HUES64 (cell line): ENCODE data around the gene SH3RF3.

Source experiments
- H3K27ac ChIP-seq: 2 replicates; pipeline ENCODE4 v1.7.0; 2013; ENCODE audit warnings: low read depth, low read length, inconsistent platforms
- H3K27me3 ChIP-seq: 2 replicates; pipeline ENCODE4 v1.6.1; 2013; ENCODE audit warnings: mild to moderate bottlenecking, low read length; ENCODE audit not compliant: insufficient read depth
- H3K36me3 ChIP-seq: 2 replicates; pipeline ENCODE4 v1.6.1; 2013; ENCODE audit warnings: mild to moderate bottlenecking, low read length; ENCODE audit not compliant: insufficient read depth
- H3K4me1 ChIP-seq: 2 replicates; pipeline ENCODE4 v1.6.1; 2013; ENCODE audit warnings: mild to moderate bottlenecking, low read length, moderate library complexity; ENCODE audit not compliant: insufficient read depth
- H3K4me3 ChIP-seq: 2 replicates; pipeline ENCODE4 v1.5.1; 2013; ENCODE audit warnings: mild to moderate bottlenecking, low read length, moderate library complexity
- H3K9ac ChIP-seq: 2 replicates; pipeline ENCODE4 v1.6.1; 2013; ENCODE audit warnings: mild to moderate bottlenecking, low read depth, low read length
- H3K9me3 ChIP-seq: 2 replicates; pipeline ENCODE4 v1.6.1; 2013; ENCODE audit warnings: low read depth, low read length; ENCODE audit not compliant: insufficient read depth
- WGBS: fragments of 150-250, 120-280 bp; methylation state at CpG from one replicate; pipeline ENCODE4 v1.1.7; 2013; ENCODE audit warnings: missing lambda C conversion rate; 5-methylcytosine and 5-hydroxymethylcytosine counted together

Gene SH3RF3

GRCh38 chr2:109185338-109185737, 56.3 kb downstream of the SH3RF3 start:
- WGBS, result 70% methylated on average over 4 of the region's 4 CpGs
- H3K27ac ChIP-seq, result no peak overlapping the region
- no peaks in the 10 kb centered on the region for H3K36me3 ChIP-seq

GRCh38 chr2:109185821-109186570, 57.0 kb downstream of the SH3RF3 start:
- Histone ChIP-seq H3K9me3 (no peaks in the 10 kb centered on the region), H3K27me3 (no peaks in the 10 kb centered on the region), H3K36me3 (no peaks in the 10 kb centered on the region), H3K27ac (no peak overlapping the region), H3K9ac (no peak overlapping the region), H3K4me3 (no peak overlapping the region), H3K4me1 (no peaks in the 10 kb centered on the region)
- WGBS, result 90% methylated on average over 16 of the region's 16 CpGs

More at GRCh38 chr2:109185338-109185737, 56.3 kb downstream of the SH3RF3 start:
- H3K4me1 ChIP-seq, result no peaks in the 10 kb centered on the region
- no peaks in the 10 kb centered on the region for H3K27me3 ChIP-seq
- no peaks in the 10 kb centered on the region for H3K9me3 ChIP-seq
- no peak overlapping the region for H3K4me3 ChIP-seq
- H3K9ac ChIP-seq, result no peak overlapping the region

GRCh38 chr2:109186656-109187250, 57.7 kb downstream of the SH3RF3 start:
- no peak overlapping the region for H3K27ac ChIP-seq
- no peaks in the 10 kb centered on the region for H3K27me3 ChIP-seq
- WGBS, result 94% methylated on average over 9 of the region's 9 CpGs
- H3K36me3 ChIP-seq, result no peaks in the 10 kb centered on the region
- no peaks in the 10 kb centered on the region for H3K9me3 ChIP-seq
- no peaks in the 10 kb centered on the region for H3K4me1 ChIP-seq
- H3K4me3 ChIP-seq, result no peak overlapping the region
- no peak overlapping the region for H3K9ac ChIP-seq

- Histone ChIP-seq H3K4me1 (no peaks in the 10 kb centered on the region), H3K9me3 (no peaks in the 10 kb centered on the region), H3K27me3 (no peaks in the 10 kb centered on the region), H3K9ac (no peak overlapping the region), H3K27ac (no peak overlapping the region), H3K36me3 (no peaks in the 10 kb centered on the region), H3K4me3 (no peak overlapping the region)
- WGBS, result 83% methylated on average over 19 of the region's 19 CpGs
These were observed 58.9 kb downstream of the SH3RF3 start for GRCh38 chr2:109187711-109188495.

GRCh38 chr2:109188496-109188890, 59.5 kb downstream of the SH3RF3 start:
- H3K9me3 ChIP-seq, result no peaks in the 10 kb centered on the region
- no peak overlapping the region for H3K27ac ChIP-seq
- H3K27me3 ChIP-seq, result no peaks in the 10 kb centered on the region
- H3K36me3 ChIP-seq, result no peaks in the 10 kb centered on the region
- H3K9ac ChIP-seq, result no peak overlapping the region
- WGBS, result 78% methylated on average over 14 of the region's 14 CpGs
- H3K4me3 ChIP-seq, result no peak overlapping the region
- no peaks in the 10 kb centered on the region for H3K4me1 ChIP-seq

DNA sequence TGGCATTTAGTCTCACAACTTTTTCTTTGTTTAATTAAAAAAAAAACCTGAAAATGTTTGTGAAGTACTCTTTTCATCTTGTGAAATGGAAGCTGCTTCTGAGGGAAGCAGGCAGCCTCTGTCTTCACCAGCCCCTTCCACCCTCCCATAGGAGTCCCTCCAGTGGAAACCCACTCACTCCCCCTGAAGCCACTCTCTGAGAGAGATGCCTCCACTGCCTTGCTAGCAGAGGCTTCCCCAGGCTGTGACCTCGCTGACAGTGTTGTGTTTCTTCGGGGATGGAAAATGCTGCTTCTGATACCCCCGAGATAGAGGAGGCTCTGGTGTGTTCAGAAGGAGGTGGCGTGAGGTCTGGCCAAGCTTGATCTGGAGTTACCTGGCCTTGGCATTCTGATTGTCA, 59.9 kb downstream of the SH3RF3 start:
- Histone ChIP-seq H3K36me3 (no peaks in the 10 kb centered on the region), H3K4me3 (no peak overlapping the region), H3K4me1 (no peaks in the 10 kb centered on the region), H3K27me3 (no peaks in the 10 kb centered on the region), H3K27ac (no peak overlapping the region), H3K9ac (no peak overlapping the region), H3K9me3 (no peaks in the 10 kb centered on the region)
- WGBS, result 93% methylated on average over 4 of the region's 4 CpGs

- H3K4me3 ChIP-seq, result no peak overlapping the region
- WGBS, result 92% methylated on average over 5 of the region's 5 CpGs
- H3K27me3 ChIP-seq, result no peaks in the 10 kb centered on the region
- no peaks in the 10 kb centered on the region for H3K4me1 ChIP-seq
- H3K9me3 ChIP-seq, result no peaks in the 10 kb centered on the region
- H3K9ac ChIP-seq, result no peak overlapping the region
- no peaks in the 10 kb centered on the region for H3K36me3 ChIP-seq
- H3K27ac ChIP-seq, result no peak overlapping the region
These were observed 60.7 kb downstream of the SH3RF3 start for GRCh38 chr2:109189751-109190150.

GRCh38 chr2:109193807-109194619, 65.0 kb downstream of the SH3RF3 start:
- Histone ChIP-seq H3K4me1 (0 out of 2 replicates have a peak, but pooled peaks cover 4% of the 10 kb centered on the region), H3K27me3 (no peaks in the 10 kb centered on the region), H3K9ac (no peak overlapping the region), H3K4me3 (no peak overlapping the region), H3K9me3 (no peaks in the 10 kb centered on the region), H3K27ac (no peak overlapping the region), H3K36me3 (no peaks in the 10 kb centered on the region)
- 87% methylated on average over 17 of the region's 17 CpGs for WGBS

DNA sequence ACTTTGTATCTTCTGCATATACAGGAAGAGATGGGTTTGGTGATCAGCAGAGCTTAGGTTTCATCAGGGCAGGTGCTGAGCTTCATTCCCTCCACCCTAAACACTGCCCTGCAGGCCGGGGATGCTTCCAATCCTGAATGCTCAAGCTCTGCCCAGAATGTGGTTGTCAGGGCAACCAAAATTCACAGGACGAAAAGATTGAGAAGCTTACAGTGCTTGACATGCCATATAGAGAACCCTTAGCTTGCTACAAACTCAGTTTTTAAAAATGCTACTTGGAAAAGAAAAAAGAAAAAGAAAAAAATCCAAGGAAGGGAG, 65.6 kb downstream of the SH3RF3 start:
- H3K9me3 ChIP-seq, result no peaks in the 10 kb centered on the region
- no peak overlapping the region for H3K27ac ChIP-seq
- no peaks in the 10 kb centered on the region for H3K27me3 ChIP-seq
- no peak overlapping the region for H3K9ac ChIP-seq
- H3K36me3 ChIP-seq, result no peaks in the 10 kb centered on the region
- no peak overlapping the region for H3K4me3 ChIP-seq
- 0 out of 2 replicates have a peak, but pooled peaks cover 4% of the 10 kb centered on the region for H3K4me1 ChIP-seq
- WGBS, result 88% methylated on average over 2 of the region's 2 CpGs

GRCh38 chr2:109195193-109196045, 66.4 kb downstream of the SH3RF3 start:
- Histone ChIP-seq H3K36me3 (no peaks in the 10 kb centered on the region), H3K9ac (no peak overlapping the region), H3K27ac (no peak overlapping the region), H3K9me3 (no peaks in the 10 kb centered on the region), H3K4me3 (no peak overlapping the region), H3K27me3 (no peaks in the 10 kb centered on the region), H3K4me1 (0 out of 2 replicates have a peak, but pooled peaks cover 4% of the 10 kb centered on the region)
- 80% methylated on average over 19 of the region's 19 CpGs for WGBS
